Measurements from ENCODE around the gene TUBGCP3.

- TF ChIP-seq CTCF (IDR thresholded peaks at IDR 0.05) (no peak), POLR2AphosphoS5 (IDR thresholded peaks at IDR 0.05) (no peak), EP300 (IDR thresholded peaks at IDR 0.05) (no peak)
These were observed 4.2 kb upstream of the TUBGCP3 start for GRCh38 chr13:112592181-112592580.

All from upper lobe of left lung (tissue), 4 donors.